WTC11 (cell line): Measurements from ENCODE around the gene ENAH. TPM values are rescaled to one million over a fixed set of nuclear protein-coding genes. Genes with fewer than 3 reads are reported as not detected.

ENCODE experiments used
- ATAC-seq: fragments of 200-7000 bp; cut with Tn5 transposase; 2 replicates; pipeline ENCODE4 v1.10.0; 2021; ENCODE audit warnings: mild to moderate bottlenecking, moderate library complexity
- CTCF ChIA-PET: fragments of 300-600 bp; sonication (Branson Sonifier 250); formaldehyde crosslinking; loops from one replicate; lab custom pipeline; 2021; ENCODE audit warnings: antibody characterized with exemption; lab: Charles Lee
- POLR2A ChIA-PET: fragments of 350-600 bp; sonication (Branson Sonifier 250); formaldehyde crosslinking; loops from one replicate; lab custom pipeline; 2021; ENCODE audit warnings: antibody characterized with exemption; lab: Charles Lee
- DNase-seq: peaks from one replicate; pipeline ENCODE4 v3.0.0; 2021; ENCODE audit warnings: low spot score
- H3K27ac Mint-ChIP-seq: 2 replicates; pipeline ENCODE4 v1.8.0; 2021; ENCODE audit warnings: mixed read lengths
- H3K27me3 Mint-ChIP-seq: 2 replicates; pipeline ENCODE4 v1.8.0; 2021; ENCODE audit warnings: low read depth, mild to moderate bottlenecking, moderate library complexity, mixed read lengths
- H3K36me3 Mint-ChIP-seq: 2 replicates; pipeline ENCODE4 v1.8.0; 2021; ENCODE audit warnings: mixed read lengths
- H3K4me1 Mint-ChIP-seq: 2 replicates; pipeline ENCODE4 v1.8.0; 2022; ENCODE audit warnings: mixed read lengths
- H3K4me3 Mint-ChIP-seq: 2 replicates; pipeline ENCODE4 v1.8.0; 2021; ENCODE audit warnings: mild to moderate bottlenecking, moderate library complexity, mixed read lengths
- H3K9me3 Mint-ChIP-seq: 2 replicates; pipeline ENCODE4 v1.8.0; 2021; ENCODE audit warnings: mixed read lengths
- ATF1 ChIP-seq: sonication (generic); formaldehyde crosslinking; IDR thresholded peaks from 2 replicates; pipeline ENCODE4 v1.8.1; 2023; ENCODE audit warnings: mild to moderate bottlenecking, moderate library complexity, missing genetic modification reagents
- CREB1 ChIP-seq: sonication (generic); formaldehyde crosslinking; IDR thresholded peaks from 2 replicates; pipeline ENCODE4 v1.8.0; 2023; ENCODE audit warnings: mild to moderate bottlenecking, missing genetic modification reagents
- ETV6 ChIP-seq: sonication (generic); formaldehyde crosslinking; IDR thresholded peaks from 2 replicates; pipeline ENCODE4 v1.8.1; 2022; ENCODE audit warnings: mild to moderate bottlenecking, missing genetic modification reagents
- NFE2L1 ChIP-seq: sonication (generic); formaldehyde crosslinking; IDR thresholded peaks from 2 replicates; pipeline ENCODE4 v1.8.1; 2023; ENCODE audit warnings: missing genetic modification reagents
- NR3C1 ChIP-seq: sonication (generic); formaldehyde crosslinking; conservative IDR thresholded peaks from 2 replicates; pipeline ENCODE4 v1.8.1; 2023; ENCODE audit warnings: low read depth, mild to moderate bottlenecking, missing genetic modification reagents
- RELA ChIP-seq: sonication (generic); formaldehyde crosslinking; IDR thresholded peaks from 2 replicates; pipeline ENCODE4 v1.8.1; 2022; ENCODE audit warnings: missing genetic modification reagents, mild to moderate bottlenecking, borderline replicate concordance
- SOX15 ChIP-seq: fragments of 250-450 bp; sonication (Bioruptor Pico); IDR thresholded peaks from 2 replicates; pipeline ENCODE4 v1.9.0; 2021; ENCODE audit warnings: mild to moderate bottlenecking
- SP1 ChIP-seq: sonication (generic); formaldehyde crosslinking; conservative IDR thresholded peaks from 2 replicates; pipeline ENCODE4 v1.8.1; 2022; ENCODE audit warnings: missing genetic modification reagents
- ZBTB43 ChIP-seq: sonication (generic); formaldehyde crosslinking; IDR thresholded peaks from 2 replicates; pipeline ENCODE4 v1.8.1; 2023; ENCODE audit warnings: mild to moderate bottlenecking, missing genetic modification reagents
- ZNF232 ChIP-seq: sonication (generic); formaldehyde crosslinking; IDR thresholded peaks from 2 replicates; pipeline ENCODE4 v1.8.0; 2022; ENCODE audit warnings: mild to moderate bottlenecking, missing genetic modification reagents
- ZNF416 ChIP-seq: fragments of 250-450 bp; sonication (Bioruptor Pico); IDR thresholded peaks from 2 replicates; pipeline ENCODE4 v1.9.0; 2021; ENCODE audit warnings: mild to moderate bottlenecking, inconsistent platforms
- total RNA-seq: library from RNA; stranded (reverse); gene quantifications from 3 replicates; pipeline ENCODE4 v1.2.3, GENCODE V29; 2021
- TF ChIP-seq, protein P1 (sequence below): sonication (generic); formaldehyde crosslinking; IDR thresholded peaks from 2 replicates; pipeline ENCODE4 v1.8.1; 2023; ENCODE audit warnings: mild to moderate bottlenecking, missing genetic modification reagents, borderline replicate concordance
- TF ChIP-seq, protein P2 (sequence below): sonication (generic); formaldehyde crosslinking; IDR thresholded peaks from 2 replicates; pipeline ENCODE4 v1.8.1; 2022; ENCODE audit warnings: mild to moderate bottlenecking, moderate library complexity, missing genetic modification reagents
- TF ChIP-seq, protein P3 (sequence below): fragments of 250-450 bp; sonication (Bioruptor Pico); IDR thresholded peaks from 2 replicates; pipeline ENCODE4 v1.9.0; 2021; ENCODE audit warnings: mild to moderate bottlenecking
- TF ChIP-seq, protein P4 (sequence below): sonication (generic); formaldehyde crosslinking; IDR thresholded peaks from 2 replicates; pipeline ENCODE4 v1.8.1; 2023; ENCODE audit warnings: mild to moderate bottlenecking, moderate library complexity, missing genetic modification reagents

The ENAH gene
- total RNA-seq, 1 experiment from 2014 or later = 227 TPM

GRCh38 chr1:225543350-225543749 is 109.6 kb downstream of the ENAH start:
- ChIA-PET CTCF (no interaction called here), POLR2A (no interaction called here)
- DNase-seq = no peak
- Mint-ChIP-seq H3K27ac (no peak overlapping the region), H3K4me3 (no peak overlapping the region), H3K4me1 (peaks cover 44% of the 10 kb centered on the region), H3K36me3 (no peaks in the 10 kb centered on the region), H3K9me3 (no peaks in the 10 kb centered on the region), H3K27me3 (no peaks in the 10 kb centered on the region)
- TF ChIP-seq, protein P1, sequence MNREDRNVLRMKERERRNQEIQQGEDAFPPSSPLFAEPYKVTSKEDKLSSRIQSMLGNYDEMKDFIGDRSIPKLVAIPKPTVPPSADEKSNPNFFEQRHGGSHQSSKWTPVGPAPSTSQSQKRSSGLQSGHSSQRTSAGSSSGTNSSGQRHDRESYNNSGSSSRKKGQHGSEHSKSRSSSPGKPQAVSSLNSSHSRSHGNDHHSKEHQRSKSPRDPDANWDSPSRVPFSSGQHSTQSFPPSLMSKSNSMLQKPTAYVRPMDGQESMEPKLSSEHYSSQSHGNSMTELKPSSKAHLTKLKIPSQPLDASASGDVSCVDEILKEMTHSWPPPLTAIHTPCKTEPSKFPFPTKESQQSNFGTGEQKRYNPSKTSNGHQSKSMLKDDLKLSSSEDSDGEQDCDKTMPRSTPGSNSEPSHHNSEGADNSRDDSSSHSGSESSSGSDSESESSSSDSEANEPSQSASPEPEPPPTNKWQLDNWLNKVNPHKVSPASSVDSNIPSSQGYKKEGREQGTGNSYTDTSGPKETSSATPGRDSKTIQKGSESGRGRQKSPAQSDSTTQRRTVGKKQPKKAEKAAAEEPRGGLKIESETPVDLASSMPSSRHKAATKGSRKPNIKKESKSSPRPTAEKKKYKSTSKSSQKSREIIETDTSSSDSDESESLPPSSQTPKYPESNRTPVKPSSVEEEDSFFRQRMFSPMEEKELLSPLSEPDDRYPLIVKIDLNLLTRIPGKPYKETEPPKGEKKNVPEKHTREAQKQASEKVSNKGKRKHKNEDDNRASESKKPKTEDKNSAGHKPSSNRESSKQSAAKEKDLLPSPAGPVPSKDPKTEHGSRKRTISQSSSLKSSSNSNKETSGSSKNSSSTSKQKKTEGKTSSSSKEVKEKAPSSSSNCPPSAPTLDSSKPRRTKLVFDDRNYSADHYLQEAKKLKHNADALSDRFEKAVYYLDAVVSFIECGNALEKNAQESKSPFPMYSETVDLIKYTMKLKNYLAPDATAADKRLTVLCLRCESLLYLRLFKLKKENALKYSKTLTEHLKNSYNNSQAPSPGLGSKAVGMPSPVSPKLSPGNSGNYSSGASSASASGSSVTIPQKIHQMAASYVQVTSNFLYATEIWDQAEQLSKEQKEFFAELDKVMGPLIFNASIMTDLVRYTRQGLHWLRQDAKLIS (CRISPR knock-in tag) = no peak
- no peak for TF ChIP-seq NR3C1 (CRISPR knock-in tag)
- ATAC-seq = no peak

DNA sequence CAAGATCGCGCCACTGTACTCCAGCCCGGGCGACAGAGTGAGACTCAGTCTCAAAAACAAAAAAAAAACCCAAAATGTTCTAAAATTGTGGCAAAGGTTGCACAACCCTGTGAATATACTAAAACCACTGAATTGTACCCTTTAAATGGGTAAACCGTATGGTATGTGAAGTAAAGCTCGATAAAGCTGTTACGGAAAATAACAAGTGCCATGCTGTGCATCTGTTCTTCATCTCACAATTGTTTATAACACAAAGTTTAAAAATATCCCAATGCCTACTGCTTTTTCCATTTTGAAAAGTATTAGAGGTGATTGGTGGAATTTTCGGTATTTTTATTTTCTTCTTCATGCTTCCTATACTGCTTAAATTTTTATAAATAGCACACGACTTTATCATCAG is 111.5 kb downstream of the ENAH start:
- Mint-ChIP-seq H3K4me1 (peaks cover 63% of the 10 kb centered on the region), H3K27me3 (no peaks in the 10 kb centered on the region), H3K4me3 (no peak overlapping the region), H3K9me3 (no peaks in the 10 kb centered on the region), H3K36me3 (no peaks in the 10 kb centered on the region), H3K27ac (peak overlapping the region; percentile 69; the same call in 1 of the 2 replicates)
- TF ChIP-seq, protein P1 (CRISPR knock-in tag) = no peak
- TF ChIP-seq, protein P2, sequence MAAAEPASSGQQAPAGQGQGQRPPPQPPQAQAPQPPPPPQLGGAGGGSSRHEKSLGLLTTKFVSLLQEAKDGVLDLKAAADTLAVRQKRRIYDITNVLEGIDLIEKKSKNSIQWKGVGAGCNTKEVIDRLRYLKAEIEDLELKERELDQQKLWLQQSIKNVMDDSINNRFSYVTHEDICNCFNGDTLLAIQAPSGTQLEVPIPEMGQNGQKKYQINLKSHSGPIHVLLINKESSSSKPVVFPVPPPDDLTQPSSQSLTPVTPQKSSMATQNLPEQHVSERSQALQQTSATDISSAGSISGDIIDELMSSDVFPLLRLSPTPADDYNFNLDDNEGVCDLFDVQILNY (CRISPR knock-in tag) = no peak
- TF ChIP-seq, protein P3, sequence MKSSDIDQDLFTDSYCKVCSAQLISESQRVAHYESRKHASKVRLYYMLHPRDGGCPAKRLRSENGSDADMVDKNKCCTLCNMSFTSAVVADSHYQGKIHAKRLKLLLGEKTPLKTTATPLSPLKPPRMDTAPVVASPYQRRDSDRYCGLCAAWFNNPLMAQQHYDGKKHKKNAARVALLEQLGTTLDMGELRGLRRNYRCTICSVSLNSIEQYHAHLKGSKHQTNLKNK (CRISPR knock-in tag) = no peak
- no peak for TF ChIP-seq ATF1
- TF ChIP-seq ETV6 (CRISPR knock-in tag) = no peak
- no peak for TF ChIP-seq ZNF232 (CRISPR knock-in tag)
- TF ChIP-seq ZBTB43 (CRISPR knock-in tag) = no peak
- TF ChIP-seq NFE2L1 = no peak
- TF ChIP-seq SP1 (CRISPR knock-in tag) = no peak
- TF ChIP-seq RELA = no peak
- TF ChIP-seq CREB1 (CRISPR knock-in tag) = no peak
- TF ChIP-seq ZNF416 (CRISPR knock-in tag) = no peak
- TF ChIP-seq SOX15 (CRISPR knock-in tag) = no peak
- TF ChIP-seq, protein P4, sequence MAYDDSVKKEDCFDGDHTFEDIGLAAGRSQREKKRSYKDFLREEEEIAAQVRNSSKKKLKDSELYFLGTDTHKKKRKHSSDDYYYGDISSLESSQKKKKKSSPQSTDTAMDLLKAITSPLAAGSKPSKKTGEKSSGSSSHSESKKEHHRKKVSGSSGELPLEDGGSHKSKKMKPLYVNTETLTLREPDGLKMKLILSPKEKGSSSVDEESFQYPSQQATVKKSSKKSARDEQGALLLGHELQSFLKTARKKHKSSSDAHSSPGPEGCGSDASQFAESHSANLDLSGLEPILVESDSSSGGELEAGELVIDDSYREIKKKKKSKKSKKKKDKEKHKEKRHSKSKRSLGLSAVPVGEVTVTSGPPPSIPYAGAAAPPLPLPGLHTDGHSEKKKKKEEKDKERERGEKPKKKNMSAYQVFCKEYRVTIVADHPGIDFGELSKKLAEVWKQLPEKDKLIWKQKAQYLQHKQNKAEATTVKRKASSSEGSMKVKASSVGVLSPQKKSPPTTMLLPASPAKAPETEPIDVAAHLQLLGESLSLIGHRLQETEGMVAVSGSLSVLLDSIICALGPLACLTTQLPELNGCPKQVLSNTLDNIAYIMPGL (CRISPR knock-in tag) = no peak
- ChIA-PET POLR2A (no interaction called here), CTCF (interaction anchor here (0.6 to 1.2 kb wide), 3 partner anchors 67 to 331 kb away, joined by 3 to 4 read pairs (median 3); no protein-coding TSS in a partner anchor)
- DNase-seq = no peak
- no peak for ATAC-seq
